NCI-H187 treated with DMSO at 0.1 percent for 48 hours (cell line): ENCODE results near the gene C1QTNF12.
"Not testable (repeated sequence)": the region's sequence is repeated elsewhere in the genome, so short reads cannot be mapped to it uniquely, and the experiment has no call there.

Experiments
- DNase-seq: peaks from one replicate; lab custom pipeline; 2025; lab: John Stamatoyannopoulos, UW

C1QTNF12 gene

GRCh38 chr1:1259540-1259939 is 13.0 kb upstream of the C1QTNF12 start:
- DNase-seq: no peak

GRCh38 chr1:1259119-1259488 is 12.6 kb upstream of the C1QTNF12 start:
- DNase-seq: no peak

GRCh38 chr1:1256956-1257871 is 10.7 kb upstream of the C1QTNF12 start:
- DNase-seq: no peak

- DNase-seq: no peak
Measured at GRCh38 chr1:1255611-1256010, 9.1 kb upstream of the C1QTNF12 start.

- DNase-seq: no peak
Measured at GRCh38 chr1:1255078-1255477, 8.6 kb upstream of the C1QTNF12 start.

GRCh38 chr1:1254667-1254998 is 8.1 kb upstream of the C1QTNF12 start:
- no peak for DNase-seq

- DNase-seq: no peak
Measured at GRCh38 chr1:1253972-1254666, 7.6 kb upstream of the C1QTNF12 start.

- no peak for DNase-seq
Measured at GRCh38 chr1:1253314-1253713, 6.8 kb upstream of the C1QTNF12 start.

GRCh38 chr1:1250786-1251284 is 4.3 kb upstream of the C1QTNF12 start:
- DNase-seq: no peak

GRCh38 chr1:1248009-1248913 is 1.7 kb upstream of the C1QTNF12 start:
- not testable (repeated sequence) for DNase-seq

- DNase-seq: no peak
Measured at GRCh38 chr1:1247341-1247913, 905 bp upstream of the C1QTNF12 start.

- DNase-seq: no peak
Measured at GRCh38 chr1:1245817-1246576, 525 bp downstream of the C1QTNF12 start.

GRCh38 chr1:1245178-1245816 is 1.2 kb downstream of the C1QTNF12 start:
- DNase-seq: no peak

- no peak for DNase-seq
Measured at GRCh38 chr1:1244192-1244811, 2.2 kb downstream of the C1QTNF12 start.

- no peak for DNase-seq
Measured at GRCh38 chr1:1243807-1244191, 2.7 kb downstream of the C1QTNF12 start.

GRCh38 chr1:1243266-1243660 is 3.3 kb downstream of the C1QTNF12 start:
- no peak for DNase-seq

GRCh38 chr1:1242461-1243265 is 3.9 kb downstream of the C1QTNF12 start:
- DNase-seq: no peak

- DNase-seq: no peak
Measured at GRCh38 chr1:1241588-1242219, 4.8 kb downstream of the C1QTNF12 start.
